Lung (tissue), 12 donors: ENCODE results near the gene GRHL1. TPM values are rescaled to one million over a fixed set of nuclear protein-coding genes. Genes with fewer than 3 reads are reported as not detected.

Experiments
- ATAC-seq: fragments of 200-7000 bp; cut with Tn5 transposase; one replicate; pipeline ENCODE4 v1.9.1; 2020; ENCODE audit warnings: moderate number of reproducible peaks; ENCODE audit not compliant: insufficient read depth, low FRiP score
- DNase-seq, 3 donors: peaks; one replicate each; pipeline ENCODE4 v3.0.0-alpha.2; 2013 to 2017
- H3K27ac ChIP-seq, 2 donors: one replicate each; pipeline ENCODE4 v1.5.1; 2013; ENCODE audit warnings: mild to moderate bottlenecking in 2 of 2, moderate library complexity in 2 of 2, control low read depth in 1 of 2, inconsistent platforms in 1 of 2, low read depth in 1 of 2, low read length in 1 of 2
- H3K27me3 ChIP-seq, 3 donors: one replicate each; pipeline ENCODE4 v1.5.1; 2013; ENCODE audit warnings: low read length in 2 of 3; ENCODE audit not compliant: control insufficient read depth in 3 of 3, insufficient read depth in 3 of 3
- H3K36me3 ChIP-seq, 4 donors: one replicate each; pipeline ENCODE4 v1.5.1; 2013; ENCODE audit warnings: low read length in 4 of 4, mild to moderate bottlenecking in 1 of 4, moderate library complexity in 1 of 4; ENCODE audit not compliant: control insufficient read depth in 4 of 4, insufficient read depth in 4 of 4
- H3K4me1 ChIP-seq, 5 donors: one replicate each; pipeline ENCODE4 v1.5.1; 2013; ENCODE audit warnings: low read length in 5 of 5, mild to moderate bottlenecking in 2 of 5, moderate library complexity in 1 of 5; ENCODE audit not compliant: control insufficient read depth in 5 of 5, insufficient read depth in 5 of 5
- H3K4me3 ChIP-seq: one replicate; pipeline ENCODE4 v1.5.1; 2013; ENCODE audit warnings: mild to moderate bottlenecking, control low read depth, moderate library complexity
- H3K9ac ChIP-seq, 2 donors: one replicate each; pipeline ENCODE4 v1.5.1; 2013; ENCODE audit warnings: low read length in 2 of 2, control low read depth in 1 of 2; ENCODE audit not compliant: insufficient read depth in 1 of 2
- H3K9me3 ChIP-seq, 4 donors: one replicate each; pipeline ENCODE4 v1.5.1; 2013; ENCODE audit warnings: low read length in 3 of 4, mild to moderate bottlenecking in 1 of 4, moderate library complexity in 1 of 4; ENCODE audit not compliant: control insufficient read depth in 4 of 4, insufficient read depth in 3 of 4
- WGBS, 2 donors: extraction: QIAGEN DNeasy Blood & Tissue Kit; methylation state at CpG; one replicate each; pipeline ENCODE4 v1.1.7; 2013; 5-methylcytosine and 5-hydroxymethylcytosine counted together
- polyA plus RNA-seq, 2 donors: library from polyadenylated mRNA; stranded (reverse); fragments of 200-250 nt; gene quantifications; one replicate each; pipeline ENCODE4 v1.2.1, GENCODE V29; 2013
- total RNA-seq, 2 donors: library from RNA; depleted of rRNA in 1 of 2; stranded (reverse); fragments of >200 nt in 1 of 2; gene quantifications; one replicate each; pipeline ENCODE4 v1.2.1, GENCODE V29; 2014 to 2021
- TF ChIP-seq, protein P1 (sequence below): IDR thresholded peaks from 2 replicates; pipeline ENCODE4 v1.5.1; 2012; ENCODE audit warnings: mild to moderate bottlenecking; ENCODE audit errors: control extremely low read depth, extremely low read depth
- donor health status: control.
- donor health status: control.
- donor health status: Bipolar disorder and iron deficiency.
- donor health status: healthy.
- donor health status: DM: yes; HTN: yes; CAD: no.

The GRHL1 gene
- total and polyA plus RNA-seq, 4 donors, result 1.8 to 13.6 (median 5.6) TPM

DNA sequence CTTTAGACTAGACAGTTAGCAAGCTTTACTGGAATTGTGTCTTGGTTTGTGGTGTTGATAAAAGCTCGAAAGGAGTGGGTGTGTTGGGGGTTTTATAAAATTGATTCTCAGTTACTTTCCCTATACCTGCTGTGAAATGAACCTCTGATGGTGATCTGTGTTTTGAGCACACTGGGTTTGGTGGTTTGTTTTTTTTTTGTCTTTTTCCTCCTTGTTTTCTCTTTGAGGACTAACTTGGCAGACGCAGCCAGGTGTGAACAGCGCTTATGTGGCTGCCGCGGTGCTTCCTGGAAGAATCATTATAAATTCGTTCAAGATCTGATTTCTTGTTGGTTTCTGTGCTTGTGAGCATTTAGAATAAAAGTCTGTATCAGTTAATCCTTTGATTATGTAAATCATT lies 28.5 kb downstream of the GRHL1 start:
- peaks cover 4 to 18% (median 5%) of the 10 kb centered on the region in 5 donors for H3K4me1 ChIP-seq
- no peak overlapping the region for H3K9ac ChIP-seq
- 64 to 83% methylated on average over 6 of the region's 6 CpGs for WGBS, 2 donors
- H3K9me3 ChIP-seq, result no peaks in the 10 kb centered on the region
- peaks cover 0 to 9% (median 7%) of the 10 kb centered on the region in 3 donors for H3K27me3 ChIP-seq
- no peak overlapping the region for H3K27ac ChIP-seq
- ATAC-seq, result no peak
- H3K4me3 ChIP-seq, result no peak overlapping the region
- DNase-seq, result no peak
- H3K36me3 ChIP-seq, result no peaks in the 10 kb centered on the region
- TF ChIP-seq, protein P1, sequence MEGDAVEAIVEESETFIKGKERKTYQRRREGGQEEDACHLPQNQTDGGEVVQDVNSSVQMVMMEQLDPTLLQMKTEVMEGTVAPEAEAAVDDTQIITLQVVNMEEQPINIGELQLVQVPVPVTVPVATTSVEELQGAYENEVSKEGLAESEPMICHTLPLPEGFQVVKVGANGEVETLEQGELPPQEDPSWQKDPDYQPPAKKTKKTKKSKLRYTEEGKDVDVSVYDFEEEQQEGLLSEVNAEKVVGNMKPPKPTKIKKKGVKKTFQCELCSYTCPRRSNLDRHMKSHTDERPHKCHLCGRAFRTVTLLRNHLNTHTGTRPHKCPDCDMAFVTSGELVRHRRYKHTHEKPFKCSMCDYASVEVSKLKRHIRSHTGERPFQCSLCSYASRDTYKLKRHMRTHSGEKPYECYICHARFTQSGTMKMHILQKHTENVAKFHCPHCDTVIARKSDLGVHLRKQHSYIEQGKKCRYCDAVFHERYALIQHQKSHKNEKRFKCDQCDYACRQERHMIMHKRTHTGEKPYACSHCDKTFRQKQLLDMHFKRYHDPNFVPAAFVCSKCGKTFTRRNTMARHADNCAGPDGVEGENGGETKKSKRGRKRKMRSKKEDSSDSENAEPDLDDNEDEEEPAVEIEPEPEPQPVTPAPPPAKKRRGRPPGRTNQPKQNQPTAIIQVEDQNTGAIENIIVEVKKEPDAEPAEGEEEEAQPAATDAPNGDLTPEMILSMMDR, result no peak

DNA sequence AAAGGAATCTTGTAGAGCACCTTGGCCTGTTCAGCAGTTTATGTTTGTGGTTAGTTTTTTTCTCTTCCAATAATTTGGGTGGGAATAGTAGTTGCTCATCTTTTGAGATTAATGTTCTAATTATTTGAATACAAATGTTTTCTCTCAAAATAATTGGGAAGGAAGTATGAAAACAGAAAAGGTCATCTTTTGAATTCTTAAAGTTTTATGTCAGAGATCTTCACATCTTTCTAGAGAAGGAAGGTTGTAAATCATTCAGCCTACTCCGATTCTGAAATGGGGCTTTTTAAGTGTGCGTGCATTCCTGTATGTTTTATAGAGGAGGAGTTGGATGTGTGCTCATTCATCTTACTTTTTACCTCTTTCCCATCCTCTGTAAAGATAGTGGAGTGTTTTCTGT lies 29.0 kb downstream of the GRHL1 start:
- Histone ChIP-seq H3K27ac (no peak overlapping the region), H3K27me3 (peaks cover 0 to 9% (median 7%) of the 10 kb centered on the region in 3 donors), H3K9ac (no peak overlapping the region), H3K4me3 (no peak overlapping the region), H3K36me3 (no peaks in the 10 kb centered on the region), H3K4me1 (peaks cover 0 to 14% (median 0%) of the 10 kb centered on the region in 5 donors), H3K9me3 (no peaks in the 10 kb centered on the region)
- WGBS, 2 donors, result 86 to 87% methylated on average over 2 of the region's 2 CpGs
- TF ChIP-seq, protein P1, result no peak
- ATAC-seq (no peak), DNase-seq (no peak)

DNA sequence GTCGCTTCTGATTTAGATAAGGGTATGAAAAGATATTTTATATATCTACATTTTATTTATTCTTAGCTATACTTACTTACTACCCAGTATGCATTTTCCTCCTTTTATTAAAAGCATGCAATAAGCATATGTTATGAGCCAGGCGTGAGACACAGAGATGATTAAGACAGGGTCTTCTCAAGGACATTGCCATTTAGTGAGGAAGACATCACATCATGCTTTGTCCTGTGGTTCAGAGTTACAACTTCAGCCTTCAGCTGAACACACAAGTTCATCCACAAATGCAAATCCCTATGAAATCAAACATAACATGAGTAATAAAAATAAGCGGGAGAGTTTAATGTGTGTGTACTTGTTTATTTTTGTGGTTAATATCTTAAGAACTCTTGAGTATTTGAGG lies 30.2 kb downstream of the GRHL1 start:
- ATAC-seq (no peak), DNase-seq (no peak)
- Histone ChIP-seq H3K9ac (no peak overlapping the region), H3K4me3 (no peak overlapping the region), H3K36me3 (no peaks in the 10 kb centered on the region), H3K27ac (no peak overlapping the region), H3K27me3 (peaks cover 0 to 9% (median 7%) of the 10 kb centered on the region in 3 donors), H3K9me3 (no peaks in the 10 kb centered on the region), H3K4me1 (peaks cover 0 to 9% (median 0%) of the 10 kb centered on the region in 5 donors)
- TF ChIP-seq, protein P1, result no peak
- WGBS, 2 donors, result 82 to 91% methylated on average over 3 of the region's 3 CpGs

DNA sequence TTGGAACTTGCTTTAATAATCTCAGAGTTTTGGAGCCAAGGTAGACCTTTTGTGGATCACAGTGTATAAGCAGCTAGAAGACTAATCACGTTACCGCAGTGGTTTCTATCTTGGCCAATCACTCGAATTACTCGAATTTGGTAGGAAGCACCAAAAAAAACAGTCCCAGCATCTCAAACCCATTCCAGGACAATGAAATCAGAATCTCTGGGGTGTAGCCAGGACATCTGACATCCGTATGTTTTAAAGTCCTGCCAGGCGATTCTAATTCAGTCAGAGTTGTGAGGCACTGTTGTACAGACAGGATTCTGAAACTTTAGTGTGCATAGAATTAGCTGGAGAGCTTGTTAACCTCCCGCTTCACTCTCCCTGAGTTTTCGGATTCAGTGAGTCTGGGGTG lies 30.8 kb downstream of the GRHL1 start:
- Histone ChIP-seq H3K36me3 (peaks cover 0 to under 1% (median 0%) of the 10 kb centered on the region in 4 donors), H3K27me3 (peaks cover 0 to 9% (median 7%) of the 10 kb centered on the region in 3 donors), H3K9me3 (no peaks in the 10 kb centered on the region), H3K27ac (no peak overlapping the region), H3K4me3 (no peak overlapping the region), H3K4me1 (peaks cover 0 to 9% (median 0%) of the 10 kb centered on the region in 5 donors), H3K9ac (no peak overlapping the region)
- WGBS, 2 donors, result 81 to 87% methylated on average over 8 of the region's 8 CpGs
- DNase-seq (no peak), ATAC-seq (no peak)
- TF ChIP-seq, protein P1, result no peak
